Measurements from ENCODE around the gene SGSM2.
A peak's percentile ranks its signal among the peaks of the same experiment; 100 is the strongest.

SGSM2 gene

GRCh38 chr17:2399572-2400473 is 62.5 kb downstream of the SGSM2 start:
- DNase-seq (ENCODE audit: low spot score), result peak; percentile 90

- DNase-seq (ENCODE audit: low spot score), result peak; percentile 40
Observed at GRCh38 chr17:2400474-2400866, 63.2 kb downstream of the SGSM2 start.

- peak; percentile 95 for DNase-seq (ENCODE audit: low spot score)
Observed at GRCh38 chr17:2400877-2401425, 63.6 kb downstream of the SGSM2 start, which contains the start of gene MNT. MNT (minus strand) TSS chr17:2401060; CDS start chr17:2400712, 348 bp downstream.

GRCh38 chr17:2401426-2402221 is 64.3 kb downstream of the SGSM2 start:
- DNase-seq (ENCODE audit: low spot score), result peak; percentile 99

- no peak for DNase-seq (ENCODE audit: low spot score)
Observed at GRCh38 chr17:2402544-2402943, 65.2 kb downstream of the SGSM2 start.

GRCh38 chr17:2403044-2403443 is 65.7 kb downstream of the SGSM2 start:
- DNase-seq (ENCODE audit: low spot score), result no peak

- DNase-seq (ENCODE audit: low spot score), result no peak
Observed at GRCh38 chr17:2405247-2405926, 68.1 kb downstream of the SGSM2 start.

- DNase-seq (ENCODE audit: low spot score), result no peak
Observed at GRCh38 chr17:2406271-2406902, 69.1 kb downstream of the SGSM2 start.

GRCh38 chr17:2406903-2407790 is 69.8 kb downstream of the SGSM2 start:
- DNase-seq (ENCODE audit: low spot score), result no peak

GRCh38 chr17:2410951-2411350 is 73.7 kb downstream of the SGSM2 start:
- DNase-seq (ENCODE audit: low spot score), result no peak

- no peak for DNase-seq (ENCODE audit: low spot score)
Observed at GRCh38 chr17:2412561-2413021, 75.3 kb downstream of the SGSM2 start.

GRCh38 chr17:2414446-2415064 is 77.3 kb downstream of the SGSM2 start:
- DNase-seq (ENCODE audit: low spot score), result no peak

- no peak for DNase-seq (ENCODE audit: low spot score)
Observed at GRCh38 chr17:2415081-2415480, 77.8 kb downstream of the SGSM2 start.

GRCh38 chr17:2416010-2416734 is 78.9 kb downstream of the SGSM2 start:
- DNase-seq (ENCODE audit: low spot score), result peak; percentile 89

GRCh38 chr17:2418572-2418971 is 81.3 kb downstream of the SGSM2 start:
- DNase-seq (ENCODE audit: low spot score), result no peak

- no peak for DNase-seq (ENCODE audit: low spot score)
Observed at GRCh38 chr17:2419486-2419885, 82.2 kb downstream of the SGSM2 start.

GRCh38 chr17:2420176-2420575 is 82.9 kb downstream of the SGSM2 start:
- DNase-seq (ENCODE audit: low spot score), result no peak

GRCh38 chr17:2421315-2422147 is 84.2 kb downstream of the SGSM2 start:
- DNase-seq (ENCODE audit: low spot score), result no peak
